ENCODE results near the gene FBN1. TPM values are rescaled to one million over a fixed set of nuclear protein-coding genes. Genes with fewer than 3 reads are reported as not detected.

FBN1 gene
- total RNA-seq, 2 donors from 2014 or later = 5.5 to 5.9 TPM

DNA sequence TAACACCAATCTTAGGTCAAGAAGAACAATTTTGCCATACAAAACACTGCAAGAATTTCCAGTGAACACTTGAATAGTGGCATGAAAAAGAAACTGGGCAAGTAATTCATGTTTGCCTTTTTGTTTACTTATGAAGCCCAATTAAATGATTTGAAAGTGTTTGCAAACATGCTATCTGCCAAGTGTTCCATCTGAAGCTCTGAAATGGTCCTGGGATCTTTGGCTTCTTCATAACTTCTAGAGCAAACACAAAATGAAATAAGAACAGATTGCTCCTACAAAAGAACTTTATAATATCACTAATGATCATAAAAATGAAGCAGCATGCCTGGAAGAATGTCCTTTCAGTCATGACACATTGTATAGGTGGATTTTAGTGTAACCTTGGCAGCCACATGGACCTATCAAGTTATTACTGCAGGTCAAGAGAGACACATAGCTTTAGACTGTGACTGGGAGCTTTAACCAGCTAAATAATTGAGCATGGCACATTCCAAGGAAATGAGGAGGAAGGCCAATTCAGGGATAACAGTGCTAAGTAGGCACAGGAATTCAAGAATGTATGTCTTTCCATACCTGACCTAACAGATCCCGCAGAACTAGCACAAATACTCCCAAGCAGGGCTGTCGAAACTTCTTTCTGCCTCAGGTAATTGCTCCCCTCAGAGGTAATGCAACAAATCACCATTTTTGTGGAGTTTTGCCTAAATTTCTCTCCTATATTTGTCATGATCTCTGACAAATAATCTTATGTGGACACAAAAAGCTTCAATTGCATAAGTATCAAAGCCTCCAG, 169.7 kb downstream of the FBN1 start:
- Histone ChIP-seq H3K27me3 (ENCODE audit: control insufficient read depth, insufficient read depth, low read length, poor library complexity, severe bottlenecking) (no peaks in the 10 kb centered on the region), H3K4me1 (ENCODE audit: control insufficient read depth, insufficient read depth, low read length) (no peaks in the 10 kb centered on the region), H3K4me3 (ENCODE audit: low read length) (no peak overlapping the region), H3K27ac (ENCODE audit: low read depth, low read length) (no peak overlapping the region), H3K9ac (ENCODE audit: extremely low read depth, low read length, poor library complexity, severe bottlenecking) (no peak overlapping the region), H3K9me3 (ENCODE audit: control insufficient read depth, low read length) (no peaks in the 10 kb centered on the region), H3K36me3 (ENCODE audit: control insufficient read depth, insufficient read depth, low read length) (peaks cover 13% of the 10 kb centered on the region)
- TF ChIP-seq, protein P1, sequence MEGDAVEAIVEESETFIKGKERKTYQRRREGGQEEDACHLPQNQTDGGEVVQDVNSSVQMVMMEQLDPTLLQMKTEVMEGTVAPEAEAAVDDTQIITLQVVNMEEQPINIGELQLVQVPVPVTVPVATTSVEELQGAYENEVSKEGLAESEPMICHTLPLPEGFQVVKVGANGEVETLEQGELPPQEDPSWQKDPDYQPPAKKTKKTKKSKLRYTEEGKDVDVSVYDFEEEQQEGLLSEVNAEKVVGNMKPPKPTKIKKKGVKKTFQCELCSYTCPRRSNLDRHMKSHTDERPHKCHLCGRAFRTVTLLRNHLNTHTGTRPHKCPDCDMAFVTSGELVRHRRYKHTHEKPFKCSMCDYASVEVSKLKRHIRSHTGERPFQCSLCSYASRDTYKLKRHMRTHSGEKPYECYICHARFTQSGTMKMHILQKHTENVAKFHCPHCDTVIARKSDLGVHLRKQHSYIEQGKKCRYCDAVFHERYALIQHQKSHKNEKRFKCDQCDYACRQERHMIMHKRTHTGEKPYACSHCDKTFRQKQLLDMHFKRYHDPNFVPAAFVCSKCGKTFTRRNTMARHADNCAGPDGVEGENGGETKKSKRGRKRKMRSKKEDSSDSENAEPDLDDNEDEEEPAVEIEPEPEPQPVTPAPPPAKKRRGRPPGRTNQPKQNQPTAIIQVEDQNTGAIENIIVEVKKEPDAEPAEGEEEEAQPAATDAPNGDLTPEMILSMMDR (conservative IDR thresholded peaks at IDR 0.05) = no peak
- WGBS, 2 experiments (ENCODE audit: insufficient coverage in 1 of 2, insufficient read length in 1 of 2) = 88 to 90% methylated on average over 2 of the region's 2 CpGs
- Mint-ChIP-seq H3K36me3 (ENCODE audit: low read depth) (no peaks in the 10 kb centered on the region), H3K4me3 (no peak overlapping the region), H3K27me3 (ENCODE audit: insufficient read depth) (no peaks in the 10 kb centered on the region), H3K27ac (no peak overlapping the region), H3K9me3 (no peaks in the 10 kb centered on the region), H3K4me1 (peaks cover 8% of the 10 kb centered on the region)
- no peak for DNase-seq

DNA sequence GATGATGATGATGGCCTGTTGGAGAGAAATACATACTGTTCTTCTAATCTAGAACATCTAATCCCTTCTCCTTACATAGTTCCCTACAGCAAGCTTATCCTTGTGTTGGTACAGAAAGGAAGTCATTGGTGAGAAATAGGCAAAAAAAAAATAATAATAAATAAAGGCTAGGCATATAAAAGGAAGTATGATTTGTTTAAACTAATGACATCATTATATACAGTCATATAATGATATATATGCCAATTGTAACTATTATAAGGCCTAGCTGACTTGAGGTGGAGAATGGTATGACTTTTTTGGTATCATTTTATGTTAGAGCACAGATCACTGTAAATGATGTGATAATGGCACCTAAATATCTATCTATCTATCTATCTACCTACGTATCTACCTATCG, 171.8 kb downstream of the FBN1 start:
- H3K9me3 ChIP-seq (ENCODE audit: control insufficient read depth, low read length) = no peaks in the 10 kb centered on the region
- Mint-ChIP-seq H3K27ac (no peak overlapping the region), H3K9me3 (no peaks in the 10 kb centered on the region), H3K27me3 (ENCODE audit: insufficient read depth) (peaks cover 12% of the 10 kb centered on the region), H3K4me1 (peaks cover 8% of the 10 kb centered on the region), H3K4me3 (no peak overlapping the region), H3K36me3 (ENCODE audit: low read depth) (no peaks in the 10 kb centered on the region)
- TF ChIP-seq, protein P1 (conservative IDR thresholded peaks at IDR 0.05) = no peak
- no peak overlapping the region for H3K27ac ChIP-seq (ENCODE audit: low read depth, low read length)
- WGBS, 2 experiments (ENCODE audit: insufficient coverage in 1 of 2, insufficient read length in 1 of 2) = 92 to 100% methylated on average over 1 to 2 of the region's 2 CpGs
- H3K4me1 ChIP-seq (ENCODE audit: control insufficient read depth, insufficient read depth, low read length) = no peaks in the 10 kb centered on the region
- H3K36me3 ChIP-seq (ENCODE audit: control insufficient read depth, insufficient read depth, low read length) = peaks cover 13% of the 10 kb centered on the region
- no peak for DNase-seq
- no peak overlapping the region for H3K9ac ChIP-seq (ENCODE audit: extremely low read depth, low read length, poor library complexity, severe bottlenecking)
- H3K27me3 ChIP-seq (ENCODE audit: control insufficient read depth, insufficient read depth, low read length, poor library complexity, severe bottlenecking) = peaks cover 5% of the 10 kb centered on the region
- H3K4me3 ChIP-seq (ENCODE audit: low read length) = no peak overlapping the region

DNA sequence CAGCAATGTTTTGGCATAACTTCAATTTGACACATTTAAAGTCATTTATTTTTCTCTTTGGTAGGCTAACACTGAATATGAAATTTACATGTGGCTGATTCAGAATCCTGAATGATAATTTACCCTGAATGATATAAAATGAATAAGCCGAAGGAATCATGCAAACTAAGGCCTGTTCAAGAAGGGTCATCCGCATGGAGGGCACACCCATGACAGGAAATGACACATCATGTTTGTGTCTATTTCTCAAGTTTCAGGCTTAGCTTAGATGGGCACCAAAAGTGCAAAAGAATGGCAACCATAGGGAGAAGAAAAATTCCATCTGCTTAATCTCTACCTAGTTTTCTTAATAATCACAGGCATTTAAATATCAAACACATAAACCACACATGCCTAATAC, 172.8 kb downstream of the FBN1 start:
- no peak overlapping the region for H3K27ac Mint-ChIP-seq
- no peak overlapping the region for H3K9ac ChIP-seq (ENCODE audit: extremely low read depth, low read length, poor library complexity, severe bottlenecking)
- H3K9me3 ChIP-seq (ENCODE audit: control insufficient read depth, low read length) = no peaks in the 10 kb centered on the region
- no peak overlapping the region for H3K27ac ChIP-seq (ENCODE audit: low read depth, low read length)
- peaks cover 20% of the 10 kb centered on the region for H3K36me3 ChIP-seq (ENCODE audit: control insufficient read depth, insufficient read depth, low read length)
- H3K27me3 ChIP-seq (ENCODE audit: control insufficient read depth, insufficient read depth, low read length, poor library complexity, severe bottlenecking) = peaks cover 5% of the 10 kb centered on the region
- WGBS, 2 experiments (ENCODE audit: insufficient coverage in 1 of 2, insufficient read length in 1 of 2) = 92 to 97% methylated on average over 2 of the region's 2 CpGs
- no peak overlapping the region for H3K4me3 Mint-ChIP-seq
- H3K4me3 ChIP-seq (ENCODE audit: low read length) = no peak overlapping the region
- peaks cover 6% of the 10 kb centered on the region for H3K4me1 Mint-ChIP-seq
- no peaks in the 10 kb centered on the region for H3K9me3 Mint-ChIP-seq
- H3K27me3 Mint-ChIP-seq (ENCODE audit: insufficient read depth) = peaks cover 12% of the 10 kb centered on the region
- DNase-seq = no peak
- TF ChIP-seq, protein P1 (conservative IDR thresholded peaks at IDR 0.05) = no peak
- H3K4me1 ChIP-seq (ENCODE audit: control insufficient read depth, insufficient read depth, low read length) = no peaks in the 10 kb centered on the region
- H3K36me3 Mint-ChIP-seq (ENCODE audit: low read depth) = no peaks in the 10 kb centered on the region
